ENCODE data around the gene MAEA.
A peak's percentile ranks its signal among the peaks of the same experiment; 100 is the strongest.

The MAEA gene

GRCh38 chr4:1305781-1306455, 16.2 kb downstream of the MAEA start:
- DNase-seq, result peak; percentile 46

DNA sequence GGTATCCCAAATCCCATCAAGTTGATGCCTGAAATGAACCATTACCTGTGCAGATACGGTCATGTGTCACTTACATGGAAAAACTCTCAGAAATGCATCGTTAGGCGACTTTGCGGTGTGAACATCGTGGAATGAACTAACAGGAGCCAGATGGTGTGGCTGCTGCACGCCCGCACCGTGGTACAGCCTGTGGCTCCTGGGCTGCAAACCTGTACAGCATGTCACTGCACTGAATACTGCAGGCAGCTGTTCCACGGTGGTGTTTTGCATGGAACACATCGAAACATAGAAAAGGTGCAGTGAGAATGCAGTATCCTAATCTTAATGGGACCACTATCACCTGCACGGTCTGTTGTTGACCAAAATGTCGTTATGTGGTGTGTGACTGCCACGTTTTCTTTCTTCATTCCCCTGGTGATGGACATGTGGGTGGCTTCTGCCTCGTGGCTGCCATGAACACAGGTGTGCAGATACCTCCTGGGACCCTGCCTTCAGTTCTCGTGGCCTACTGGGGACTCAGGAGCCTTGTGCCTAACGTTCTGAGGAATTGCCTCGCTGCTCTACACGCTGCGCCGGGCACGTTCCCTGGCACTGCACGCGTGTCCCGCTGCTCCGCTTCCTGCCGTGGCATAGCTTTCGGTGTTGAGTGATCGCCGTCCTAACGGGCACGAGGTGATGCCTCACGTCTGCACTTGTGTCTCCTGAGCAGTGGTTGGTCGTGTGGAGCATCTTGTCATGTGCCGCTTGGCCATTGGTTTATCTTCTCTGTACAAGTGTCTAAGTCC, 18.5 kb downstream of the MAEA start:
- DNase-seq, result peak; percentile 2

DNA sequence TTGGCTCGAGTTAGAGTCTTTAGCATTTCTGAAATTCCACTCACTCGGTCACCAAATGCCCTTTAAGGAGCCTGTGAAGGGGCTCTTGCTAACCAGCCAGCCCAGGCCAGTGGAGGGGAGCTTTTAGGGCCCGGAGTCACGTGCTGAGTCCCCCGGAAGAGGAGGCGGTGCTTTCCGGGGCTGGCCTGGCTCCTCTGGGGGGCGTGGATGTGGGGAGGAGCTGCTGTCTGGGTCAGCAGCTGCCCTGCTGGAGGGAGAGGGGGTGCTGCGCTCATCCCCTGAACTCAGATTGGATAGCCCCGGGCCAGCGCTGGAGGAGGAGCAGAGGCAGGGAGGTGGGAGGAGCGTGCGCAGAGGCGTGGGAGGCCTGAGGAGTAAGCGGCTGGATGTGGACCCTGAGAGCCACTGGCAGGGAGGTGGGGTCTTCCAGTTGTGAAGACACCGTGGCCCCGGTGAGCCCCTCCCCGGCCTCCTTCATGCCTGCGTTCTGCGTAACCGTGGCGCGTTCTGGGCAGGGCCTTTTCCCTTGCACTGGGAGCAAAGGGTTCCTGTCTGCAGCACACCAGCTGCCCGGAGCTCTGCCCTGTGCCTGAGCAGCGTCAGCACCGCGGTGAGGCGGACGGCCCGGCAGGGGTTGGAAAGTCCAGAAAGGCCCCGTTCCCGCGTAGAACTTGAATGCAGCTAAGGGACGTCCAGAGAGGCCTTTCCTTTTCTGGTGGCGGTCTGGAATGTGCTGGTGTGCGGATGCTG, 19.7 kb downstream of the MAEA start:
- DNase-seq, result peak; percentile 67

DNA sequence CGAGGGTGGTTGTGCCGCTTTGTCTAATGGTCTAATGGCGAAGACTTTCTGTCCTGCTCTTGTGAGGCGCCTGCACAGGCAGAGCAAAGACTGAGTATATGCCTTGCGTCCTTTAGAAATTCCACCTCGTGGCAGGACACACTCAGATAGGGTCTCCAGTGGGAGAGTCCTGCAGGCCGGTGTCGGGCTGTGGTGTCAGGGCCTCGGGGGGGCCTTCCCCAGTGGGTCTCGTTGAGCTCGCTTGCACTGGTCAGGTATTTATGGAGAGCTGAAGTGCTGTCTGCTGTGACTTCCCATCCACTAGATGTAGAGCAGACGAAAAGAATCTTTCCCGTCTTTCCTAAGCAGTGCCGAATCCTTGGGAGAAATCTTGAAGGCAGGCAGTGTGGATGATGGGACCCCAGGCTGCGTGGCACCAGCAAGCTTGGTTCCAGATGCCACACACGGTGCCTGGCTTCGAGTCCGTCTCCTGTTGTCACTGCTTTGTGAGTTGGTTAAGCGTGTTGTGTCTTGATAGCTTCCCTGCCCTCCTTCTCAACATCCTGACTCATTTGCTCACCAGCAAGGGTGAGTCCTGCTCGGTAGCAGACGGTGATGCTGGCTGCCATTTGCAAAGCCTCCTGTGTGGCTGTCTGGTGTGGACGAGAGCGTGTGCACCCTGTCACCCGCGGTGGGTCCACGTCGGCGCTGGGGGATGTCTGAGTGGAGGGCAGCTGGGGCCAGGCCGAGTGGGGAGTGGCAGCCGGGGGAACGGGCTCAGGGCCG, 20.5 kb downstream of the MAEA start:
- peak; percentile 8 for DNase-seq

DNA sequence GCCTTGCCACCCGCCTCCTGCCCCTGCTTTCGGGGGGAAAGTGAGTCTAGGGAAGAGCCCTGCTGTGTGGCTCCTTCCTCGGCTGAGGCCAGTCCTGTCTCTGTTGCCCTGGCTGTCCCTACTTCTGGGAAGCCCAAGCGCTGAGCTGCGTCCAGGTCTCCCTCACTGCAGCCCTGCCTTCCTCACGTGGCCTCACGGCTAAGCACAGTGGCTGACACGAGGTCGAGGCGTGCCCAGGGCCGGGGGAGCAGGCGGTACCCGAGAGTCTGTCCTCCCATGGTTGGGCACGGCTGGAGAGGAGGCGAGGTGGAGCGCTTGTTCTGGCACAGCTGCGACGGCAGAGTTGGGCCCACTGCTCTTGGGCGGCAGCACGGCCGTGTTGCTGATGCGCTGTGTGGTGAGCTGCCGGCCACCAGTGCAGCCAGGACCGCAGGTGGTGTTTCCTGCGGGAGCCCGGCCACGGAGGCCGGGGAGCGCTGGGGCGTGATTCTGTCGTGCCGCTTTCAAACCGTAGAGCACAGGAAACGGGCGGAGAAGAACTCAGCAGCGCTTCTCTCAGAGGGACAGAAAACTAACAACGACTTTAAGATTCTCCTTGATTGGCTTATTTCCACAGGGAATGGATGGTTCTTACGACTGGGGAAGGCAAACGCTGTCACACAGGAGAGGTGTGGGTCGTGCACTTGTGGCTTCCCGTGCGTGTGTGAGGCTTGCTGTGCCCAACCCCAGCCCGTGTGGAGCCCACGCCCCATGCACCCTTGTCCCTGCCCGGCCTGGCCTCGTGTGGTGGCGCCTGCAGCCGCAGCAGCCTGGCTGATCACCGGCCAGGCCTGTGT, 21.3 kb downstream of the MAEA start:
- DNase-seq, result peak; percentile 39

- DNase-seq, result no peak
Observed at GRCh38 chr4:1312821-1313640, 23.3 kb downstream of the MAEA start.

- peak; percentile 2 for DNase-seq
Observed at GRCh38 chr4:1315306-1315705, 25.6 kb downstream of the MAEA start.

DNA sequence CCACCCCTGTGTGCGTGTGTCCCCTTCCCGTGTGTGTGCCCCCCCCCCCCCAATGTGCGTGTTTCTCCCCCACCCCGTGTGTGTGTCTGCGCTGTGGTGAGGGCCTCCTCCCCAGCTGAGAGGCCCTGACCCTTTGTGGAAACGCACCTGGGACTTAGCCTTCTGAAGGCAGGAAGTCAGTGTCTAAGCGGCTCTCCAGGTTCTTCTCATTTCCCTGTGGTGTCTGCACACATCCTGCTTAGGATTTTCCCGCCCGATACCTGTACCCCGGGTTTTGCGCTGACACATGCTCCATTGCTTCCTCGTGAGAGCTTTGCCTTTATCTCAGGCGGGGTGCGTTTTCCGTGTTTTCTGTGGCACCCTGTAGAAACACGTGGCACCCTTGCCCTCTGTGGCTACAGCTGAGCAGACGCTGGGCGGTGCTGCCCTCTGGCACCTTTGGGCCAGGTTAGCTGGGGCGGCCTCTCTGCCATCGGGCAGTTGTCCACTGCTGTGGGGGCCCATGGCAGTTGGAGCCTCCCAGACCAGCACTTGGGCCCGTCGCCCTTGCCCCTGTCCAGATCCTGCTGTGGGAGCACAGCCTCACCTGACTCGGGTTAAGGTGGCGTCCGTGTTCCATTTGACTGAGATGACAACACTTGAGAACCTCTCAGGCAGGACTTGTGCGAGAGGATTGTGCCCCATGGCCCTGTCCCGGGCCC, 26.3 kb downstream of the MAEA start:
- peak; percentile 32 for DNase-seq

DNA sequence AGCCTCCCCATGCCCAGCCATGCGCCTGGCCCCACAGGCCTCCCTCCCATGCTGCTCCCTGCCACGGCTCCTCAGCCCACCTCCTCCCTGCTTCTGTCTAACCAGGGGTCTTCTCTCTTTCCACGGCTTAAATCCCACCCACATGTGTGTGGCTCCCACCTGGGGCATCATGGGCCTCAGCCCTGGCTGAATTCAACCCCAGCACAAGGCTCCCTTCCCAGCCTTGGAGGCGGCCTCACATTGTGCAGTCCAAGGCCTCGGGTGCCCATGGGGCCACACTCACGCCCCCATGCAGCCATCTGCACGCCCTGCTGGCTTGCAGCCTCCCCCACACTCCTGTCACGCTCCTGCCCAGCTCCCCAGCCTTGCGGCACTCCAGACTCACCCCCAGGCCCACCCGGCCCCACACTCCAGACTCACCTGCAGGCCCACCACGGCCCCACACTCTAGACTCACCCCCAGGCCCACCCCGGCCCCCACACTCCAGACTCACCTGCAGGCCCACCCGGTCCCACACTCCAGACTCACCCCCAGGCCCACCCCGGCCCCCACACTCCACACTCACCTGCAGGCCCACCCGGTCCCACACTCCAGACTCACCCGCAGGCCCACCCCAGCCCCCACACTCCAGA, 27.0 kb downstream of the MAEA start:
- peak; percentile 1 for DNase-seq

- DNase-seq, result peak; percentile 1
Observed at GRCh38 chr4:1317177-1318045, 27.7 kb downstream of the MAEA start.

GRCh38 chr4:1318046-1318375, 28.3 kb downstream of the MAEA start:
- DNase-seq, result no peak

- DNase-seq, result peak; percentile 66
Observed at GRCh38 chr4:1318488-1319213, 29.0 kb downstream of the MAEA start.

GRCh38 chr4:1321486-1321885, 31.8 kb downstream of the MAEA start:
- DNase-seq, result no peak

GRCh38 chr4:1321946-1322650, 32.4 kb downstream of the MAEA start:
- DNase-seq, result no peak

DNA sequence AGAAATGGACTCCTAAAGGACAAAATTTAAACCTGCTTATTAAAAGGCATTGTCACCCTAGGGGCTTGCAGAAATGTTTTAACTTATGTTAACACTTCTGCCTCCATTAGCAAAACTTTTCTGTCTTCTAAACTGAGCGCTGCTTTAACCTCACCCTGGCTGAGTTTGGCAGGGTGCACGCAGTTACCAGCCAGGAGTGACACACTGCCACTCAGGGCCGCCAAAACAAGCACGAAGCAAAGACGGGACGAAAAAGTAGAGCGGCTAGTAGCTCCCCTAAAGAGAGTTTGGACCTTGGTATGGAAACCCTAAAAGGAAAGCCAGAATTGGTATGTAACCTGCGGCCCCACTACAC, 33.6 kb downstream of the MAEA start:
- DNase-seq, result no peak

- DNase-seq, result no peak
Observed at GRCh38 chr4:1323635-1324442, 34.1 kb downstream of the MAEA start.

All from CD4-positive, alpha-beta T cell treated with Interleukin-17A for 4 hours (primary cell).